Stimulated activated CD8-positive, alpha-beta memory T cell treated with anti-CD3 and anti-CD28 coated beads, Interleukin-7, amount 100 ng/mL, for 4 hours (primary cell): ENCODE data around the gene GRIK2.

Source experiments
- DNase-seq, 2 donors: peaks; one replicate each; pipeline ENCODE4 v3.0.0-alpha.2; 2020; ENCODE audit warnings: low read depth in 2 of 2

GRIK2 gene

DNA sequence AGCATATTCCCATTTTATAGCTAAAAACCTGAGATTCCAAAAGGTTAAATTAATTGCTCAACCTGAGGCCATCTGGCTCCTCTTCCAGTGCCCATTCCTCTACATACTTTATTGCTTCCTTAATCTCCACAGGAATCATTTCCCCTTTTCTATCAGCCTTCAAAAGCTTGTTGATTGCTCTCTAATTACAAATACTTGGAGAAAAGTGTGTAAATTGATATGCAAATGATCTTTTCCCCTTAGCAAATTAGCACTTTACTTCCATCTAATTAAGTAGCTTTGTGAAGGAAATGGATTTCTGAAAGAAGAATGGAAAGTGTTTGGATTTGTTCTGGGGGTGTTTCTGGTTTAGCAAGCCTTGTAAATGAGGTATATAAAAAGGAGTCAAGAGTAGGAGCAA is 323.3 kb downstream of the GRIK2 start:
- DNase-seq: no peak

DNA sequence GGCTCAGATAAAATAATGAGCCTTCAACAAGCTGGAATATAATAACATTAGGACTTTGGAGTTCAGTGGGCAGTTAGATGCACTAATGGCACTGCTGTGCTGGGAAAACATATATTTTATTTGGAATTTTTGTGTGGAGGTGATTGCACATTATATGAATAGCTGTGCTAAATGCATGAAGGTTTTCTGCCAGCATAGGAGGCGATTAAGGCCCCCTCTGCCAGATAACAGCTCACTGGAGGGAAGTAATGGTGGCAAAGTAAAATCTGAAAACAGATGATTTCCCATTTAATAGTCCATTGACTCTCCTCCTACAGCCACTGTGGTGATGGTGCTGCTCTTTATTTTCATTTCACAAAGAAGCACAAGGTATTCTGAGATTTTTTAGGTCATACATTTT is 326.0 kb downstream of the GRIK2 start:
- no peak for DNase-seq

DNA sequence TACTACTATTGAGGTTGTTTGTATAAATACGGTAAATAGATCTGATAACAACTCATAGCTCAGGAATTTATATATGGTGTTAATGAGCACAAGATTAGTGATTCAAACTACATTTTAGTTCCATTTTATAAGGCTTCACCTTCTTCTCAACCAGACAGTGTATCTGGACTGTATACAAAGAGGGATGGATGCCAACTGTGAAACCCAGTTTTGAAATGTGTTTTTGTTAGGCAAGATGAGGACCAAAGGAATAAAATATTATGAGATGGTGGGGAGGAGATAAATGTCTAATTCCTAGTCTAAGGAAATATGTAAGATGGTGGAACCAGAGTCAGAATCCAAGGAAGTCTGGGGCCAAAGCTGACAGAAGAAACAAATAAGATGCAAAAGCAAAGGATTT is 329.0 kb downstream of the GRIK2 start:
- no peak for DNase-seq

DNA sequence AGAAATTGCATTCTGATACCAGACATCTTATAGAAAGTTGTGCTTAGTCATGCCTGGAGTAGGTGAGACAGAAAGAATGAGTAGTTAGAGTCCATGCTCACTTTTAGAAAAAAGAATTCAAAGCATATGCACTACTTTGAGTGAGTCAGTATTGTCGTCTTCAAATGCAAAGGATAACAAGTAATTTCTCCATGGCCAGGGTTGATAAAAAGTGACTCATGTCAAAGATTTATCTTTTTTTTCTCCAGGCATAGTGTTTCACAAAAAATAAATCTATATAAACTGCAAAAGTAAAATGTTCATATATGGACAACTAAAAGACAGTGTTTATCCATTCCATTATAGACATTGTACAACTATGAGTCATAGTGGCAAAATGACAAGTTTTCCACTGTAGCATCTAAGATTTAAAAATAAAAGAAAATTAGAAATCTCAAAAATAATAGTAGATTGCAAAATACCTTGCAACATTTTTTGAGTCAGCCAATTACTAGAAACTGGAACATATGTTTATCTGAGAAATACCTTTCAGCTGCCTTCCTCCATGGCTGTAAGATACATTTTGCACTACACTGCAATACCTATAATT is 329.6 kb downstream of the GRIK2 start:
- DNase-seq: no peak

DNA sequence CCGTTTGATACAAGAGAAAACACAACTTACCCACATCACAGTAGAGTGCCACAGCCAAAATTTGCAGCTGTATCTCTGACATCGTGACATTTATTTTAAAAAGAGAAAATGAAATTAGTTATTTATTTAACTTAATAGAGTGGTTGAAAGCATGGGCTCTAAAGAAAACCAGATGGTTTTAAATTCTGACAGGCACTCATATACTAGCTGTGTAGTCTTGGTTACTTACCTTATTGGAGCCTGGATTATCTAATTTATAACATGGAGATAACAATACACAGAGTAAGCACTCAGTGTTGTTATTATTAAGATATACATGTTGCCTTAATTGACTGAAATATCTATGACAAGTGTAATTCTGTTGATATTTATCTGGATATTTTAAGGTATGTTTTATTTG is 334.9 kb downstream of the GRIK2 start:
- DNase-seq: no peak

DNA sequence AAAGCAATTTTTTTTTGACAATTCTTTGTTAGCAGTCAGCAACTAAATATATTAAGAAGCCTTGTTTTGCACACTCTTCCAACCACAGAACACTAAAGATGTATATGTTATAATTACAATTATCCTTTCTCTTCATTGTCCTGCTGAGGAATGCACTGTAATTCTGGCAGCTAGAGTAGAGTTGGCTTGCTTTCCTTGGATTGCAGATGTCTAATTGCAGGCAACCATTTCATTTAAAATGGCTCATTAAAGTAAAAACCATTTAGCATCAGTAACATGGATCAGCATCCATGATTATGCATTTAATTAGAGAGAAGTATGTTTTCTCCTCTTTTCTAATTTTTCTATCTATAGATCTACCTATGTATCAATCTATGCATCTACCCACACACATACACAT is 335.4 kb downstream of the GRIK2 start:
- DNase-seq: no peak

DNA sequence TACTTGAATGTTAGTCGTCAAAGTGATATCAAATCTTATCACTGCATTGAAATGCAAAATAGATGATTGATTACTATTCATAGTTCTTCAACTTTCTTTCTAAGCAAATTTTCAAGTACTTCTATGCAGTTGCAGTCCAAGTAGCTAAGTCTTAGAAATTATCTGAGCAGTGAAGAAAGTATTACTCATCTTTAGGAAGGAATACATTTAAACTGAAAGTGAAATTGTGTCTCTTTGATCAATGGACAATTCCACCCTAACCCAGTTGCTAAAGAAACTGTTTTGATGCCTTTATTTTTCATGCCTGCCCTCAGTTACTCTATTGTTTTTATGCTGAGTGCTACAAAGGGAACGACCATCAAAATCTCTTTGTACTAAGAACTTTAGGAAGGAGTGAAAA is 337.4 kb downstream of the GRIK2 start:
- no peak for DNase-seq

DNA sequence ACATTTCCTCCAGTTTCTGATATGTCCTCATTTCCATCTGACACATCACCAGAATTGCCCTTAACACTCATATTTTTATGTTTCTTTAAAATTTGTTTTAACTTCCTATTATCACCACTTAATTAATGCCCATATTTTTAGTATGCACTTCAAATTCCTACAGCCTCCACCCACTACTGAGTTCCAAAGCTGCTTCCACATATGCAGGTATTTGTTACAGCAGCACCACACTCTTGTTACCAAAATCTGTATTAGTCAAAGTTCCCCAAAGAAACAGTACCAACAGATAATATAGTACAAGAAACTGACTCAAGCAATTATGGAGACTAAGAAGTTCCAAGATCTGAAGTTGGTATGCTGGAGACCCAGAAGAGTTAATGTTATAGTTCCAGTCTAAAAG is 340.4 kb downstream of the GRIK2 start:
- DNase-seq: no peak

DNA sequence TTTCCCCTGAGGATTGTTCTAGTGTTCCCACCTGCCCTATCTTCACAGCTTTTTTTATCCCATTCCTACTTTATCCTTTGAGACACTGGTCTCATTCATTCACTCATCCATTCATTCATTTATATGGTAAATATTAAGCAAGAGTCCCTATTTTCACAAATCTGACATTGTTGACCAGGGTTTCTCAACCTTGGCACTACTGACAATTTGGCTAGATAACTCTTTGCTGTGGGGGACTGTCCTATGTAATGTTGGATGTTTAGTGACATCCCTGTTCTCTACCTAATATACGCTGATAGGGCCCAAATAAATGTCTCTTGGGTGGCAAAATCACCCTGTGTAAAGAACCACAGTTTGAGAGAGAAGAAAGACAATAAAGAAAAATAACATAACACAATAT is 345.0 kb downstream of the GRIK2 start:
- DNase-seq: no peak

DNA sequence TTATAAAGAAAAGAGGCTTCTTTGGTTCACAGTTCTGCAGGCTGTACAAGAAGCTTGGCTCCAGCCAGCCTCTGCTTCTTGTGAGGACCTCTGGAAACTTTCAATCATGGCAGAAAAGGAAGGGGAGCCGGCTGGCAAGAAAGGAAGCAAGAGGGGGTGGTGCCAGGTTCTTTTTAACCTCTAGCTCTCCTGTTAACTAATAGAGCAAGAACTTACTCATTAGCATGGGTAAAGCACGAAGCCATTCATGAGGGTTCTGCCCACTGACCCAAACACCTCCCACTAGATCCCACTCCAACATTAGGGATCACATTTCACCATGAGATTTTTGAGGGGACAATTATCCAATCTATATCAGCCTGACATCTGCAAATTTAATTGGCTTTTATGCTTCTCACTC is 347.1 kb downstream of the GRIK2 start:
- DNase-seq: no peak

DNA sequence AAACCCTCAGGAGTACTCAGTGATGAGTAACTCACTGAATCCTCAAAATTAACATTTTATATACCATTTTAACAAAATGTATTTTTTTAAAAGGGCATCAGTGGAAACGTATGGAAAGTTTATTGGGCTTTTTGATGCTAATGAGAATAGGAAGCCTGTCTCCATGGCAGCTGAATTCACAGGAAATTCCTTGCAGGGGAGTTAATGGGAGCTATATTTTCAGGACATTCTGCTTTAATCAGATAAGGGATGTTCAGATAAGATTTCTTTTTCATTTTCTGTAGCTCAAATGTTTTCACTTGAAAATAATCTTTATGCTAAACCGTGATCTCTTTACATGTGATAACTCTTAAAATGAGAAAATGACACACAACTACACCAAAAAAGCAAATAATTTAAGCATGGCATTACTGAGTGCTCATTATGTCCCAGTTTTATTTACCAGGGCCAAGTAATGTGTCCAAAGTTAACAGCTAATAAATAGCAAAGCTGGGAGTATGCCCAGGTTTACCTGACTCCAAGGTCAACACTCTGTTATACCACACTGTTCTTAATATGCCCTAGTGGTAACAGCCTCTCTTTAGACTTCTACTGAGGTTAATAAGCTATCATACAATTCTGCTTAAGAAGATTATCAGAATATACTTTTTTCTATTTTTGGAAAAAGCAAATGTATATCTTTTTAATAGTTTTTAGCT is 348.1 kb downstream of the GRIK2 start:
- no peak for DNase-seq

DNA sequence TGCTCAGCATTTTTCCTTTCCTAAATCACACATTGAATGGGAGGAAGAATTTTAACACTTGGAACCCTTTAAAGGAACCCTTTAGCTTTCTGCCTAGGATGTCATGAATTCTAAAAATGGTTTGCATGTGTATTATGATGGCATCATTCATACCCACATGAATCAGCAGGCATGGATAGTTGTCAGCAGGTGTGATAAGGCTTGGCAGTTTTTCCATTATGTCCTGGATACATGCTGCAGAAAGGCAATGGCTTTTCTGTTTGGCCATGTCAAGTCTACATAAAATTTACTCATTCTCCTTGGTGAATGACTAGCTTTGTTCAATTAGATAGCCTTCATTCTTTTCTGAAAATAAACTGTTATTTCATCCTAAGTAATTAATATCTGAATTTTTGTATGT is 353.7 kb downstream of the GRIK2 start:
- no peak for DNase-seq

DNA sequence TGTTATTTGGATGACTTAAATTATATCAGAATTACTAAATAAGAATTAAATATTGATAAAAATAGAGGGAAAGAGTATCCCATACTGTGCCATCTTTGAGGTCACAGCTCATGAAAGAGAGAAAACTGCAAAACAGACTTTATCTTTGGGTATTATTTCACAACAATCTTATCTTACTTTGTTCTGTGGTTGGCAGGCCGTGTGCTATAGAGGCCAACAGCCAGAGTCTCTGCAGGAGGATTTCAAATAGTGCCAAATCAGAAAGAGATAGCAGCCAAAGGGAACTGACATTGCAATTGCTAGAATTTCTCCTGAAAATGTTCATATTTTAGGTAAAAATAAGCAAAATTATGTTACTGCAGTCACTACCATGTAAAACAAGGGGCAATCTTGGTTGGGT is 354.2 kb downstream of the GRIK2 start:
- no peak for DNase-seq

DNA sequence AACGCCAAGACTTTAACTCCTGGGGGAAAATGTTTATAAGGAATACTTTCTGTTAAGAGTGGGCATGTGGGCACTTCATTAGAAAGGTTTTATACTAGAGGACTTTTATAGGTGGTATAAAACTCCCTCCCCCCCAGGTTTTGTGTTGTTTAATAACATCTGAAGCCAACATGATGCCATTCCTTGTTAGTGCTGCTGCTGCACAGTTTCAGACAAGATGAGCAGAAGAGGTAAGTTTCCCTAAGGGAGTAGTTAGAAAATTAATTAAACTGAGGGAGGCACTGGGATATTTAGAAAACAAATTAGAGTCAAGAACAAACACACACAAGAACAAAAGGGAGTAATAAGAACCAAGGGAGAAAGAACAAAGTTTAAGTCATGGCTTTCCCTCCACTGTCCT is 362.4 kb downstream of the GRIK2 start:
- DNase-seq: no peak

DNA sequence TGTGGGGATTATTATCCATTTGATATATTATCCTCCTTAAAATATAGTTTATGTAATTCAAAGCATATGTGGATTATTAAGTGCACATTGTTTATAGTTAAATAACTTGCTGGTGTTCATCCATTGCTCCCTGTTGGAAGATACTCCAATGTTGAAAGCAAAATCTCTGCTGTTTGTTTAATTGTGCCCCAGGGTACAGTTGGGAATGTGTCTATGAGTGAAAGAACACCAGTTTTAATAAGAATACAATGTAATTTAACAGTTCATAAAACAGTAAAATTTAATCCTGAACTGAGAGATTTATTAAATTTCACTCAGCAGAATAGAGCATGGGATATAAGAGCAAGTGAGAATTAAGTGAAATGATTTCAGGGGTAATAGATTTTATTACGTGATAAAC is 364.9 kb downstream of the GRIK2 start:
- no peak for DNase-seq

DNA sequence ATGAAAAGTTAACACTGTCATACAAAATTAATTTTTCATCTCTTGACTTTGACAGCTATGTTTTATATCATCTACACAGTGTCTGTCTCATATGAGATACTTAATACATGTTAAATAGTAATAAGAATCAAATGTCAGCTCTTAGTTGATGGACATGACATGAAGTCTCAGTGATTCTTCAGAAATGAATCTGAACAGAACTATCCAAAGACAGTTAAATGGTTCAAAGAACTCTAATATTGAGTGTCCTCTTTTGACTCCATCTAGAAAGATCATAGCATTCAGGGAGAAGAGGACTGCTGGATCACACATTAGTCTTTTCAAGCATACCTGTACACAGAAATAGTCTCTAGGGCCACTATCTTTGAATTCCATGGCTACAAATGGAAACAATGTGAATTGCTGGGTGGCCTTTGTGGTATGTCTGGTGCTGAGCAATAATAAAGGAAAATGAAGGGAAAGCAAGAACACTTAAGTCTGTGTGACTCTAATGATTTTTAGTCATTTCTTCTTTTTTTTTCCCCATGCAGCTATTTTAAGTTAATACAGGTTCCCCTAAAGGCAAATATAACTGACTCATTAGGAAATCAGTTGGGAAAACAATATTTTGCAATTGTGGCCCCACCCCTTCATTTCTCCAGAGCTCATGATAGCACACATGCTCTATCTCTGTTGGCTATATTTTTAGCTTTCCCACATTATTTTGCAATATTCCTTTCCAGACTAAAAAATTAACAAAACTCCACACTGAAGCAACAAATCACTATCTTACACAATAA is 367.5 kb downstream of the GRIK2 start:
- no peak for DNase-seq

DNA sequence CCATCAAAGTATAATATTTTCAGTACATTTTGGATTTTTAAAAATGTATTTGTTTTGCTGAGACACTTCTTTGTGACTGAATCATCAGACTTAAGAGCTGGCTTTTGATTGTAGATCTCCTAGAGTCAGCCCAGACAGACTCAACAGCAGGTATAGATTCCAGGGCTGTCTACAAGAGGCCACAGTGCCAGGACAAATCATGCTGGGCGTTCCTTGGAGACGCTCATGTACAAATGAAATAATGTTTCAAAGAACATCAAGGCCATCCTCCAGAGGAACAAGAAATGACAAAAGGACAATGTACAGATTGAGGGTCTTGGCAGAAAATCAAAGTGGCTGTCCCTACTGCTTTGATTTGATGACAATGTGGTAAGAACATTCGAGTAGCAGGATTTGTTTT is 369.3 kb downstream of the GRIK2 start:
- DNase-seq: no peak

DNA sequence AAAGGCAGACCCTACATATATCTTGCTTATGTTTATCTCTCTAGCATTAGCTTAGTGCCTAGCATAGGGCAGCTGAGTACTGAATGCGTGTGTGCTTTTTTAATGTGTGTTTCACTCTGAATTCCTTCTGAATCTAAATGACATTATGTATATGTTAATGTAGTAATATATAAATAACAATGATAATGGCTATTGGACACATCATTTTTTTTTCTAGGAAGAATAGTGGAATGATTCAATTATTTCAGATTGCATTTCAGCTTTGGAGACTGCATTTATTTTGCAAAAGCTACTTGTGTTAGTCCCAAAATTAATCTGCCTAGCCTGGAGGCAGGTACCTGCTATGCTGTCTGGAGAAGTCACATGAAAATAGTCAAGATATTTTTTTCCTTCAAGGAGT is 371.8 kb downstream of the GRIK2 start:
- DNase-seq: no peak

DNA sequence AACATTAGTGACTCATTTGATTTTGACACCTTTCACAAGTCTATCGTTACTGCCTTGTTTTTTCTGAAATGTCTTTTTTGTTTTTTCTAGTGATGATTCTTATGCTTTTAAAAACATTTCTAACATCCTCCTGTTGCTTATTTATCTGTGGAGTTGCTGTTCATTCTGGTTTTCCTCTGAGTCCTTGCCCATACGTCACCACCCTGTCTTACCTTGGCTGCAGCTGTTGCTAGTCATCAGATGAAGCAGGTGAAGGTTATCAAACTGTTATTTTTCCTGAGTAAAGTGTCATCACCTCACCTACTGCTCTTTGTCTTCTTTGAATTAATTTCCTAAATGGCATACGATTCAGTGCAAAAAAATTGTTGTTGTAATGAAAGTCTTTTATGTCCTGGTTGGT is 376.6 kb downstream of the GRIK2 start:
- no peak for DNase-seq

DNA sequence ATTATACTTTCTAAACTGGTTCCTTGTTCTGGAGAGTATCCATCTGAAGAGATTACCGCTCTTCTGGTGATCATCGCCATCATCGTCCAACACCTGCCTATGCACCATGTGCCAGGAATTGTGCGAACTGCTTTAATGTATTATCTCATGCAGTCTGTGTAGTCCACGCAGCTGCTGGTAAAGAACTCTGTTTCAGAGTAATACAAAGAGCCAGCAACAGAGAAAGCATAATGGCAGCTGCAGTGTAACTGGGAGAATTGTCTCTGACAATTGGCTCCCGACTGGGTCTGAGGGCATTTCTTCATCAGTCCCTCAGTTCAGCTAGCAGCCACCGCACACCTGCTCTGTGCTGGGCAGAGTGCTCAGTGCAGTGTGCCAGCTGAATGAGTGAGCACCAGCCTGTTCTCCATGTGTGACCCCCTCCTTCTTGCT is 383.4 kb downstream of the GRIK2 start:
- no peak for DNase-seq

DNA sequence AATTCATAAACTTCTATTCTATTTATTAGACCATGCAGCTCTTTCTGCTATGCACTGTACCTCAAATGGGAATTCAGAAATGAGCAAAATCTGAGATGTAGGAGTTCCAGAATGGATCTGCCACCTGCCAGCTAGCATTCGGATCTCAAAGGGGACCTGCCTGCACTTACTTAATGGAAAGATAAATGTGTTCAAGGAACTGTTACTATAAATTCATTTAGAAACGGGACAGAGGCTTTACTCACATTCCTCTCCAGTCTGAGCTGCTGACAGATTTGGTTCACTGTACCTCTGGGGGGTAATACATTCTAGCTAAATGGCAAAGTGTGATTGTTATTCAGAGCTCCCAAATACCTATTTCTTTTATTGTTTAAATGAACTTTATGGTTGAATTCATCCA is 384.1 kb downstream of the GRIK2 start:
- DNase-seq: no peak

DNA sequence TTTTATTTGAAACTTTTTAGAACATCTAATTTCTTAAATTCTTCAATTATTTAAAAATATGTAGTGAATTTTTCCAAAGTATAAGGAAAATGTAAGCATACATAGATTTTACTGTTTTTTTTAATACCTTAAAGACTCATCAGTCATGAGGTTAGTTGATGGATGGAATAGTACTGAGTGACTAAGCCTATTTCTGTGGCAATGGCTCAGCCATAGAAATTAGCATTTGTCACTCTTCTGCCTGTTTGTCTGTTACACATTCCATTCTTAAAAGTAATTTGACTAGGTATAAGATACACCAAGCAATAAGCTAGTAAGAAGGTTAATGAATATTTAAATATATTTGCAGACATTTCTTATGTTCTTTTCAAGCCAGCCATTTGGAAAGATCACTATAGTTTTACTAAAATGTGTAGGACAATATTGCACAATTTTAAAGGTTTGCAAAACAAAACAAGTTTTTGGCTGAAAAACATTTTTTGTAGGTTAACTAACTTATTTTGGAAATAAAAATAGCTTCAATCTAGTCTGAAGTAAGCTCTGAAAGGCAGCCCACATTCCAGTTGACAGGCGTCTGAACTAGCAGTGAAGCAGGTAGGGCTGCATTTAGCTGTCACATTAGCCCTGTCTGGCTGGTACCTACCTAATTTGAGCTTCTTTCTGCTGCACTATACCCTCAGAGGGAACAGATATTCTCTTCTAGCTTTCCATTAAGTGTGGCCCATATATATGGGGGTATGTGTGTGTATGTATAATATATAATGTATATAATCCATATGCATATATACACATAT is 385.7 kb downstream of the GRIK2 start:
- DNase-seq: no peak
